Non-pigmented ciliary epithelial cell (primary cell): Measurements from ENCODE around the gene SMCO4.

Experiments used
- DNase-seq: peaks from one replicate; pipeline ENCODE4 v3.0.0-alpha.2; 2010; ENCODE audit warnings: low read depth

SMCO4 gene

GRCh38 chr11:93528757-93529645 lies 14.2 kb downstream of the SMCO4 start:
- DNase-seq, result no peak

- DNase-seq, result no peak
Measured at GRCh38 chr11:93528252-93528651, 14.9 kb downstream of the SMCO4 start.

- no peak for DNase-seq
Measured at GRCh38 chr11:93526641-93527583, 16.3 kb downstream of the SMCO4 start.

- DNase-seq, result no peak
Measured at GRCh38 chr11:93526346-93526633, 16.9 kb downstream of the SMCO4 start.

GRCh38 chr11:93525601-93526345 lies 17.4 kb downstream of the SMCO4 start:
- no peak for DNase-seq

- no peak for DNase-seq
Measured at GRCh38 chr11:93524858-93525257, 18.3 kb downstream of the SMCO4 start.

- no peak for DNase-seq
Measured at GRCh38 chr11:93524173-93524536, 19.0 kb downstream of the SMCO4 start.

GRCh38 chr11:93520726-93521509 lies 22.3 kb downstream of the SMCO4 start:
- no peak for DNase-seq

GRCh38 chr11:93519179-93519578 lies 24.0 kb downstream of the SMCO4 start:
- no peak for DNase-seq

GRCh38 chr11:93518081-93518480 lies 25.1 kb downstream of the SMCO4 start:
- DNase-seq, result no peak

- DNase-seq, result no peak
Measured at GRCh38 chr11:93517611-93518010, 25.6 kb downstream of the SMCO4 start.

GRCh38 chr11:93517041-93517440 lies 26.1 kb downstream of the SMCO4 start:
- DNase-seq, result no peak

- DNase-seq, result no peak
Measured at GRCh38 chr11:93515441-93516025, 27.7 kb downstream of the SMCO4 start.

- DNase-seq, result no peak
Measured at GRCh38 chr11:93514712-93515111, 28.5 kb downstream of the SMCO4 start.

GRCh38 chr11:93513772-93514171 lies 29.4 kb downstream of the SMCO4 start:
- no peak for DNase-seq

GRCh38 chr11:93512949-93513667 lies 30.1 kb downstream of the SMCO4 start:
- DNase-seq, result no peak

GRCh38 chr11:93512073-93512475 lies 31.1 kb downstream of the SMCO4 start:
- DNase-seq, result no peak

- no peak for DNase-seq
Measured at GRCh38 chr11:93510196-93510873, 32.9 kb downstream of the SMCO4 start.

- DNase-seq, result no peak
Measured at GRCh38 chr11:93507517-93507916, 35.7 kb downstream of the SMCO4 start.

GRCh38 chr11:93505703-93506102 lies 37.5 kb downstream of the SMCO4 start:
- DNase-seq, result no peak
